Measurements from ENCODE around the gene PACS1. TPM values are rescaled to one million over a fixed set of nuclear protein-coding genes. Genes with fewer than 3 reads are reported as not detected.
A peak's percentile ranks its signal among the peaks of the same experiment; 100 is the strongest.

PACS1 gene
- total RNA-seq, 1 donor from 2014 or later: 86.9 TPM

GRCh38 chr11:66044757-66045156 lies 25.3 kb upstream of the PACS1 start:
- no peak for TF ChIP-seq EZH2 (IDR thresholded peaks at IDR 0.05; ENCODE audit: insufficient read depth, low read length)
- TF ChIP-seq, protein P1, sequence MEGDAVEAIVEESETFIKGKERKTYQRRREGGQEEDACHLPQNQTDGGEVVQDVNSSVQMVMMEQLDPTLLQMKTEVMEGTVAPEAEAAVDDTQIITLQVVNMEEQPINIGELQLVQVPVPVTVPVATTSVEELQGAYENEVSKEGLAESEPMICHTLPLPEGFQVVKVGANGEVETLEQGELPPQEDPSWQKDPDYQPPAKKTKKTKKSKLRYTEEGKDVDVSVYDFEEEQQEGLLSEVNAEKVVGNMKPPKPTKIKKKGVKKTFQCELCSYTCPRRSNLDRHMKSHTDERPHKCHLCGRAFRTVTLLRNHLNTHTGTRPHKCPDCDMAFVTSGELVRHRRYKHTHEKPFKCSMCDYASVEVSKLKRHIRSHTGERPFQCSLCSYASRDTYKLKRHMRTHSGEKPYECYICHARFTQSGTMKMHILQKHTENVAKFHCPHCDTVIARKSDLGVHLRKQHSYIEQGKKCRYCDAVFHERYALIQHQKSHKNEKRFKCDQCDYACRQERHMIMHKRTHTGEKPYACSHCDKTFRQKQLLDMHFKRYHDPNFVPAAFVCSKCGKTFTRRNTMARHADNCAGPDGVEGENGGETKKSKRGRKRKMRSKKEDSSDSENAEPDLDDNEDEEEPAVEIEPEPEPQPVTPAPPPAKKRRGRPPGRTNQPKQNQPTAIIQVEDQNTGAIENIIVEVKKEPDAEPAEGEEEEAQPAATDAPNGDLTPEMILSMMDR (IDR thresholded peaks at IDR 0.05; ENCODE audit: insufficient read depth, low read depth, low read length): no peak
- Mint-ChIP-seq H3K27ac (ENCODE audit: unreplicated experiment) (no peak overlapping the region), H3K9me3 (ENCODE audit: unreplicated experiment) (no peaks in the 10 kb centered on the region), H3K36me3 (ENCODE audit: low read depth, unreplicated experiment) (no peaks in the 10 kb centered on the region), H3K27me3 (ENCODE audit: low read depth, unreplicated experiment) (peaks cover 12% of the 10 kb centered on the region), H3K4me3 (ENCODE audit: unreplicated experiment) (no peak overlapping the region), H3K4me1 (ENCODE audit: low read depth, unreplicated experiment) (no peaks in the 10 kb centered on the region)
- FAIRE-seq: no peak
- Histone ChIP-seq H3K9ac (ENCODE audit: low read length) (no peak overlapping the region), H4K20me1 (ENCODE audit: insufficient read depth, low read length) (no peaks in the 10 kb centered on the region), H2AFZ (ENCODE audit: low read depth, low read length) (no peak overlapping the region), H3K79me2 (ENCODE audit: insufficient read depth, low read length) (no peaks in the 10 kb centered on the region), H3K4me1 (ENCODE audit: insufficient read depth, low read length) (peaks cover 10% of the 10 kb centered on the region), H3K4me2 (ENCODE audit: low read length) (no peak overlapping the region), H3K27me3 (ENCODE audit: insufficient read depth, low read length) (peaks cover 5% of the 10 kb centered on the region), H3K27ac (ENCODE audit: low read depth, low read length) (no peak overlapping the region), H3K36me3 (ENCODE audit: insufficient read depth, low read length) (no peaks in the 10 kb centered on the region), H3K4me3 (ENCODE audit: insufficient read depth, low read depth, low read length) (no peak overlapping the region), H3K9me3 (ENCODE audit: insufficient read depth, low read depth, low read length) (no peaks in the 10 kb centered on the region)
- DNase-seq (ENCODE audit: low read depth): no peak

DNA sequence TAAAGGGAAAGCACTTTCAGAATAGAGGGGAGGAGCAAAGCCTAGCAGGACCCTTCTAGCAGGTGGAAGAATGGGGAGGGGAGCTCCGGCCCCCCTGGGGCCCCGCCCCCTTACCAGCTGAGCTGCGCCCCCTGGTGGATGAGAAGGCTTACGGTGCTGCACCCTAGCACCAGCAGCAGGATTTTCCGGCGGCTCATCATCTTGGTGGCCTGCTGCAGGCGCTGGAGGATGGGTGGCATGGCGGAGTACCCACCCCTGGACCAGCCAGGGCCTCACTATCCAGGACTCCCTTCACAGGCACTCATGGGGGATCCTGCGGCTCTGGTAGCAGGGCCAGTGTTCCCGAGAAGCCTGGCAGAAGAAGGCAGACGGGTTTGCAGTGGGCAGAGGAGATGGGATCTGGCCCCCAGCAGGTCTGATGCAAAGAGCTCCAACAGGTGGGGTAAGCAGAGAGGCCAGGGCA lies 24.9 kb upstream of the PACS1 start:
- Mint-ChIP-seq H3K36me3 (ENCODE audit: low read depth, unreplicated experiment) (no peaks in the 10 kb centered on the region), H3K27me3 (ENCODE audit: low read depth, unreplicated experiment) (peaks cover 12% of the 10 kb centered on the region), H3K27ac (ENCODE audit: unreplicated experiment) (no peak overlapping the region), H3K4me1 (ENCODE audit: low read depth, unreplicated experiment) (no peaks in the 10 kb centered on the region), H3K4me3 (ENCODE audit: unreplicated experiment) (no peak overlapping the region), H3K9me3 (ENCODE audit: unreplicated experiment) (no peaks in the 10 kb centered on the region)
- H3K27ac ChIP-seq (ENCODE audit: low read depth, low read length): no peak overlapping the region
- H2AFZ ChIP-seq (ENCODE audit: low read depth, low read length): peak overlapping the region; percentile 21
- no peaks in the 10 kb centered on the region for H3K9me3 ChIP-seq (ENCODE audit: insufficient read depth, low read depth, low read length)
- H3K4me2 ChIP-seq (ENCODE audit: low read length): no peak overlapping the region
- no peaks in the 10 kb centered on the region for H4K20me1 ChIP-seq (ENCODE audit: insufficient read depth, low read length)
- FAIRE-seq (no peak), DNase-seq (ENCODE audit: low read depth) (peak; percentile 36)
- H3K9ac ChIP-seq (ENCODE audit: low read length): no peak overlapping the region
- H3K27me3 ChIP-seq (ENCODE audit: insufficient read depth, low read length): peaks cover 5% of the 10 kb centered on the region
- H3K4me1 ChIP-seq (ENCODE audit: insufficient read depth, low read length): peaks cover 10% of the 10 kb centered on the region
- no peaks in the 10 kb centered on the region for H3K79me2 ChIP-seq (ENCODE audit: insufficient read depth, low read length)
- no peak for TF ChIP-seq EZH2 (IDR thresholded peaks at IDR 0.05; ENCODE audit: insufficient read depth, low read length)
- TF ChIP-seq, protein P1 (IDR thresholded peaks at IDR 0.05; ENCODE audit: insufficient read depth, low read depth, low read length): peak; percentile 66
- H3K4me3 ChIP-seq (ENCODE audit: insufficient read depth, low read depth, low read length): no peak overlapping the region
- H3K36me3 ChIP-seq (ENCODE audit: insufficient read depth, low read length): no peaks in the 10 kb centered on the region

DNA sequence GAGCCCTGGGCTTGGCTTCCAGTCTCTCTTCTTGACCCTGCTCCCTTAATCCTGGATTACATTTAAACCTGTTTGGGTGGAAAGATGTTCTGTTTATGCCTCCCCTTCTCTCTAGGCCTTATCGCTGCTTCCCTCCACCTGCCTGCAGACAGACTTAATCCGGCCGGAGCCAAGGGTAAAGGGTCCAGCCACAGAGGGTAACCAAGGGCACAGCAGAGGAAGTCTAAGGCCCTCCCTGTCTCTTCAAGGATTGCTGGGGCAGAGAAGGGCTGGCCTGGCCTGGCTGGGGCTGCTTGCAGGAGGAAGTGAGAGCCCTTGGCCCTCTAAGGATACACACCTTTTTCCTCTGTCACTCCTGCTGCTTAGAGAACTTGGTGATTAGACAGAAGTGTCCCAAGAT lies 23.2 kb upstream of the PACS1 start:
- H3K9me3 Mint-ChIP-seq (ENCODE audit: unreplicated experiment): no peaks in the 10 kb centered on the region
- H3K27me3 Mint-ChIP-seq (ENCODE audit: low read depth, unreplicated experiment): peaks cover 9% of the 10 kb centered on the region
- H4K20me1 ChIP-seq (ENCODE audit: insufficient read depth, low read length): no peaks in the 10 kb centered on the region
- H3K9me3 ChIP-seq (ENCODE audit: insufficient read depth, low read depth, low read length): no peaks in the 10 kb centered on the region
- H3K36me3 ChIP-seq (ENCODE audit: insufficient read depth, low read length): no peaks in the 10 kb centered on the region
- peaks cover 3% of the 10 kb centered on the region for H3K27me3 ChIP-seq (ENCODE audit: insufficient read depth, low read length)
- no peak overlapping the region for H3K9ac ChIP-seq (ENCODE audit: low read length)
- no peak for FAIRE-seq
- TF ChIP-seq, protein P1 (IDR thresholded peaks at IDR 0.05; ENCODE audit: insufficient read depth, low read depth, low read length): no peak
- no peak for TF ChIP-seq EZH2 (IDR thresholded peaks at IDR 0.05; ENCODE audit: insufficient read depth, low read length)
- no peak overlapping the region for H3K27ac ChIP-seq (ENCODE audit: low read depth, low read length)
- peaks cover 2% of the 10 kb centered on the region for H3K36me3 Mint-ChIP-seq (ENCODE audit: low read depth, unreplicated experiment)
- no peak overlapping the region for H3K4me3 ChIP-seq (ENCODE audit: insufficient read depth, low read depth, low read length)
- DNase-seq (ENCODE audit: low read depth): no peak
- H3K4me1 Mint-ChIP-seq (ENCODE audit: low read depth, unreplicated experiment): peaks cover 9% of the 10 kb centered on the region
- no peak overlapping the region for H3K27ac Mint-ChIP-seq (ENCODE audit: unreplicated experiment)
- no peaks in the 10 kb centered on the region for H3K79me2 ChIP-seq (ENCODE audit: insufficient read depth, low read length)
- H2AFZ ChIP-seq (ENCODE audit: low read depth, low read length): no peak overlapping the region
- H3K4me2 ChIP-seq (ENCODE audit: low read length): no peak overlapping the region
- peaks cover 17% of the 10 kb centered on the region for H3K4me1 ChIP-seq (ENCODE audit: insufficient read depth, low read length)
- no peak overlapping the region for H3K4me3 Mint-ChIP-seq (ENCODE audit: unreplicated experiment)

All from astrocyte (in vitro differentiated cells and primary cell).